ENCODE data around the gene CRYBA4.

- TF ChIP-seq HDGF (IDR thresholded peaks at IDR 0.05; ENCODE audit: borderline replicate concordance), result no peak
- no peak for TF ChIP-seq SP1 (IDR thresholded peaks at IDR 0.05)
- no peak for TF ChIP-seq FOXK2 (IDR thresholded peaks at IDR 0.05)
- no peak for TF ChIP-seq FOXM1 (IDR thresholded peaks at IDR 0.05; ENCODE audit: borderline replicate concordance)
- no peak for TF ChIP-seq LEF1 (IDR thresholded peaks at IDR 0.05; ENCODE audit: borderline replicate concordance)
- no peak for TF ChIP-seq SUZ12 (IDR thresholded peaks at IDR 0.05)
- TF ChIP-seq NFRKB (IDR thresholded peaks at IDR 0.05), result no peak
- TF ChIP-seq FOXA1 (IDR thresholded peaks at IDR 0.05), result no peak
- TF ChIP-seq ZNF384 (IDR thresholded peaks at IDR 0.05), result no peak
- no peak for TF ChIP-seq ARNT (IDR thresholded peaks at IDR 0.05)
- TF ChIP-seq, protein P1, sequence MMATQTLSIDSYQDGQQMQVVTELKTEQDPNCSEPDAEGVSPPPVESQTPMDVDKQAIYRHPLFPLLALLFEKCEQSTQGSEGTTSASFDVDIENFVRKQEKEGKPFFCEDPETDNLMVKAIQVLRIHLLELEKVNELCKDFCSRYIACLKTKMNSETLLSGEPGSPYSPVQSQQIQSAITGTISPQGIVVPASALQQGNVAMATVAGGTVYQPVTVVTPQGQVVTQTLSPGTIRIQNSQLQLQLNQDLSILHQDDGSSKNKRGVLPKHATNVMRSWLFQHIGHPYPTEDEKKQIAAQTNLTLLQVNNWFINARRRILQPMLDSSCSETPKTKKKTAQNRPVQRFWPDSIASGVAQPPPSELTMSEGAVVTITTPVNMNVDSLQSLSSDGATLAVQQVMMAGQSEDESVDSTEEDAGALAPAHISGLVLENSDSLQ (IDR thresholded peaks at IDR 0.05), result no peak
- no peak for TF ChIP-seq BHLHE40 (IDR thresholded peaks at IDR 0.05; ENCODE audit: borderline replicate concordance)
- TF ChIP-seq TARDBP (IDR thresholded peaks at IDR 0.05), result no peak
- no peak for TF ChIP-seq ELF4 (IDR thresholded peaks at IDR 0.05)
These were observed 47.3 kb downstream of the CRYBA4 start for GRCh38 chr22:26669060-26669481.
